HCT116 (cell line): Measurements from ENCODE around the gene TF. TPM values are rescaled to one million over a fixed set of nuclear protein-coding genes. Genes with fewer than 3 reads are reported as not detected.

ENCODE experiments used
- ATAC-seq: fragments of 200-7000 bp; cut with Tn5 transposase; 2 replicates; pipeline ENCODE4 v1.9.1; 2020; ENCODE audit warnings: mild to moderate bottlenecking, moderate library complexity
- BruUV-seq: library from RNA; stranded (reverse); fragments of 400-500 nt; replicated peaks from 2 replicates; lab custom pipeline; 2021; lab: Mats Ljungman, UMichigan
- CTCF ChIA-PET: fragments of 300-600 bp; sonication (Branson Sonifier 250); formaldehyde crosslinking; loops from one replicate; lab custom pipeline; 2021; ENCODE audit warnings: antibody characterized with exemption; lab: Charles Lee
- POLR2A ChIA-PET: fragments of 300-600, 350-600 bp; sonication (Branson Sonifier 250); formaldehyde crosslinking; loops from one replicate; lab custom pipeline; 2021; ENCODE audit warnings: antibody characterized with exemption; lab: Charles Lee
- RAD21 ChIA-PET, 2 experiments: fragments of 300-600 bp; sonication (Branson Sonifier 250); formaldehyde crosslinking; loops; one replicate each; lab custom pipeline; 2023; ENCODE audit warnings: low total read pairs in 2 of 2; ENCODE audit not compliant: uncharacterized antibody in 2 of 2, unreplicated experiment in 2 of 2, low non-redundant PET in 1 of 2; lab: Charles Lee
- DNase-seq: peaks from one replicate; pipeline ENCODE4 v3.0.0-alpha.2; 2010; ENCODE audit warnings: low read depth, low spot score
- H2AFZ ChIP-seq: fragments of 200-600 bp; shearing (Covaris generic), sonication (generic); 2 replicates; pipeline ENCODE4 v1.6.1; 2017; ENCODE audit warnings: low read depth, mixed run types, mixed read lengths, antibody characterized with exemption, low read length; ENCODE audit not compliant: poor library complexity, severe bottlenecking
- H3K27ac ChIP-seq: 2 replicates; pipeline ENCODE4 v1.5.1; 2012; ENCODE audit warnings: low read depth, low read length
- H3K27me3 ChIP-seq: fragments of 200-600 bp; sonication (generic); 2 replicates; pipeline ENCODE4 v1.6.1; 2016; ENCODE audit warnings: mixed run types, low read length, mixed read lengths; ENCODE audit not compliant: insufficient read depth
- H3K36me3 ChIP-seq, 2 experiments: fragments of 200-500 bp in 1 of 2; fragments of 200-600 bp in 1 of 2; sonication (Bioruptor generic) in 1 of 2; sonication (generic) in 1 of 2; 2 replicates each; pipeline versions ENCODE4 v1.5.1 to v1.6.1; 2014 to 2016; ENCODE audit warnings: low read length in 2 of 2, inconsistent platforms in 1 of 2, mixed read lengths in 1 of 2, mixed run types in 1 of 2; ENCODE audit not compliant: insufficient read depth in 2 of 2, control insufficient read depth in 1 of 2
- H3K4me1 ChIP-seq, 2 experiments: fragments of 200-600 bp in 1 of 2; sonication (generic) in 1 of 2; 2 replicates each; pipeline versions ENCODE4 v1.5.1 to v1.6.1; 2012 to 2017; ENCODE audit warnings: low read length in 2 of 2, inconsistent platforms in 1 of 2, mild to moderate bottlenecking in 1 of 2, mixed read lengths in 1 of 2, mixed run types in 1 of 2, moderate library complexity in 1 of 2; ENCODE audit not compliant: insufficient read depth in 2 of 2, control insufficient read depth in 1 of 2
- H3K4me2 ChIP-seq: fragments of 200-600 bp; sonication (generic); 2 replicates; pipeline ENCODE4 v1.6.1; 2017; ENCODE audit warnings: mixed run types, low read length, mixed read lengths
- H3K4me3 ChIP-seq, 2 experiments: fragments of 200-600 bp in 1 of 2; sonication (generic) in 1 of 2; replicated peaks in 1 of 2; 2 replicates each; pipeline ENCODE4 v1.5.1; 2011 to 2016; ENCODE audit warnings: low read length in 2 of 2, control low read depth in 1 of 2, low read depth in 1 of 2, mild to moderate bottlenecking in 1 of 2, mixed read lengths in 1 of 2, mixed run types in 1 of 2
- H3K79me2 ChIP-seq: fragments of 200-600 bp; sonication (generic); 2 replicates; pipeline ENCODE4 v1.6.1; 2017; ENCODE audit warnings: mild to moderate bottlenecking, mixed run types, low read length, moderate library complexity, mixed read lengths; ENCODE audit not compliant: insufficient read depth
- H3K9ac ChIP-seq: fragments of 200-600 bp; sonication (generic); 2 replicates; pipeline ENCODE4 v1.6.1; 2016; ENCODE audit warnings: low read length, mixed read lengths
- H3K9me2 ChIP-seq: fragments of 200-600 bp; sonication (generic), shearing (Covaris generic); 2 replicates; pipeline ENCODE4 v1.6.1; 2017; ENCODE audit warnings: mixed run types, mild to moderate bottlenecking, moderate library complexity; ENCODE audit not compliant: insufficient read depth
- H3K9me3 ChIP-seq, 2 experiments: fragments of 200-500 bp in 1 of 2; fragments of 200-600 bp in 1 of 2; sonication (Bioruptor generic) in 1 of 2; sonication (generic) in 1 of 2; 2 replicates each; pipeline ENCODE4 v1.6.1; 2014 to 2017; ENCODE audit warnings: low read length in 2 of 2, mixed read lengths in 2 of 2, inconsistent platforms in 1 of 2, low read depth in 1 of 2, mild to moderate bottlenecking in 1 of 2, mixed run types in 1 of 2, moderate library complexity in 1 of 2; ENCODE audit not compliant: control insufficient read depth in 1 of 2, insufficient read depth in 1 of 2
- H4K20me1 ChIP-seq: fragments of 200-600 bp; sonication (generic), shearing (Covaris generic); 2 replicates; pipeline ENCODE4 v1.6.1; 2017; ENCODE audit warnings: mixed run types, mild to moderate bottlenecking, moderate library complexity; ENCODE audit not compliant: insufficient read depth
- CBX3 ChIP-seq: IDR thresholded peaks from 2 replicates; pipeline ENCODE4 v1.6.1; 2012; ENCODE audit warnings: low read depth
- CEBPB ChIP-seq: IDR thresholded peaks from 2 replicates; pipeline ENCODE4 v1.6.1; 2012; ENCODE audit warnings: low read depth
- EGR1 ChIP-seq: IDR thresholded peaks from 2 replicates; pipeline ENCODE4 v1.6.1; 2012; ENCODE audit warnings: low read depth
- ELF1 ChIP-seq: IDR thresholded peaks from 2 replicates; pipeline ENCODE4 v1.6.1; 2012; ENCODE audit warnings: low read depth, borderline replicate concordance
- FOSL1 ChIP-seq: IDR thresholded peaks from 2 replicates; pipeline ENCODE4 v1.6.1; 2012; ENCODE audit warnings: low read depth
- JUND ChIP-seq: IDR thresholded peaks from 2 replicates; pipeline ENCODE4 v1.6.1; 2012
- POLR2A ChIP-seq: IDR thresholded peaks from 2 replicates; pipeline ENCODE4 v1.7.0; 2011; ENCODE audit warnings: borderline replicate concordance; ENCODE audit not compliant: insufficient read depth, insufficient read length; ENCODE audit errors: extremely low read depth
- RAD21 ChIP-seq: IDR thresholded peaks from 2 replicates; pipeline ENCODE4 v1.6.1; 2012; ENCODE audit warnings: low read depth, mild to moderate bottlenecking
- SIN3A ChIP-seq: IDR thresholded peaks from 2 replicates; pipeline ENCODE4 v1.6.1; 2012; ENCODE audit warnings: low read depth
- YY1 ChIP-seq: IDR thresholded peaks from 2 replicates; pipeline ENCODE4 v1.6.1; 2011; ENCODE audit warnings: low read length, low read depth, moderate library complexity, mild to moderate bottlenecking; ENCODE audit not compliant: insufficient replicate concordance; ENCODE audit errors: extremely low read depth
- intact Hi-C: fragments of 100-400 bp; cut with micrococcal nuclease; formaldehyde crosslinking; loops from 2 replicates; pipeline ENCODE4 v1.10.0; 2022
- total RNA-seq: library from RNA; stranded (reverse); gene quantifications from one replicate; pipeline ENCODE4 v1.2.1, GENCODE V29; 2021; ENCODE audit not compliant: unreplicated experiment

Gene TF
- total RNA-seq, 1 experiment from 2014 or later: 10.4 TPM

DNA sequence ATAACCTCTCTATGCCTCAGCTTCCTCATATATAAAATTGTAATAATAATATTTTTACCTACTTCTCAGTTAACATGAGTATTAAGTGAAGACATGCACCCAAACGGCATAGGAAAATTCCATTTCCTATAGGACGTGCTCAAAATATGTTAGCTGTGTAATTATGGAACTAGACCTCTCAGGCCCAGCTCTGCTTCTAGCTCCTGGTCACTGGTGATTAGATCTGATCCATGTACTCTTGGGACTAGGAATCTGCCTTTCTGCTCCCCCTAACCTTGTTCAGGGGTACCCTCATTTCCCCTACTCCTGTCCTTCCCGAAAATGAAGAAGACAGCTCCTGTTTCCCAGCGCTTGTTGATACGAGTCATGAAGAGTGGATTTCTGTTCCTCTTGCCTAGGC is 29.6 kb downstream of the TF start (continued):
- no peak for TF ChIP-seq ELF1
- no peak for TF ChIP-seq EGR1
- no peak for TF ChIP-seq JUND
- TF ChIP-seq CBX3: no peak
- no peak for TF ChIP-seq SIN3A
- TF ChIP-seq CEBPB: no peak
- TF ChIP-seq RAD21: no peak
- no peak for TF ChIP-seq YY1
- no peak for TF ChIP-seq POLR2A

DNA sequence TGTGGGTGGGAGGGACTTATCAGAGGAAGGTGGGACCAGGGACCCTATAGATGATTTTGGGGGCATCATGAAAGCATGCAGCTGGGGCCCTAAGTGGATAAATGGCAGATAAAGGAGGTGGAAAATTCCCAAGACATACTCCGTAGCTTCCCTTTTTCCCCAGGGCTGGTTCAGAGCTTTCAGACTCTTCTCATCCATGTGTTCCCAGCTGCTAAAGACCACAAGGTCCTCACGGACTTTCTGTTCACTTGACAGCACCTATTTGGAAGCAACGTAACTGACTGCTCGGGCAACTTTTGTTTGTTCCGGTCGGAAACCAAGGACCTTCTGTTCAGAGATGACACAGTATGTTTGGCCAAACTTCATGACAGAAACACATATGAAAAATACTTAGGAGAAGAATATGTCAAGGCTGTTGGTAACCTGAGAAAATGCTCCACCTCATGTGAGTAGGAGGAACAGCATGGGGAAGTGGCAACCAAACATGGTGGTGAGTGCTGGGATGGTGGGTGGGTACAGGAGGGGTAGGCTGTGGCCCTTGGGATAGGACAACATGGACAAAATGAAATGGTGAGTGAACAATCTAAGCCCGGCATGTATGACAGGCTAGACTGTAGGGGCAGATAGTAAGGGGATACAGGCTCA is 30.7 kb downstream of the TF start:
- no TSS peak for BruUV-seq
- intact Hi-C loops: no loop called here
- no peak overlapping the region for H3K27ac ChIP-seq
- no peaks in the 10 kb centered on the region for H3K4me1 ChIP-seq
- DNase-seq (no peak), ATAC-seq (no peak)
- no peaks in the 10 kb centered on the region for H3K9me2 ChIP-seq
- no peaks in the 10 kb centered on the region for H3K79me2 ChIP-seq
- no peak for TF ChIP-seq FOSL1
- TF ChIP-seq, all 23 proteins: peak for 0
- POLR2A ChIA-PET: no interaction called here
- no peaks in the 10 kb centered on the region for H4K20me1 ChIP-seq
- CTCF ChIA-PET: no interaction called here
- H3K4me3 ChIP-seq: no peak overlapping the region
- H3K27me3 ChIP-seq: no peaks in the 10 kb centered on the region
- no peaks in the 10 kb centered on the region for H3K9me3 ChIP-seq
- no peak overlapping the region for H3K4me2 ChIP-seq
- RAD21 ChIA-PET: no interaction called here
- no peak overlapping the region for H2AFZ ChIP-seq
- H3K36me3 ChIP-seq: no peaks in the 10 kb centered on the region
- H3K9ac ChIP-seq: no peak overlapping the region
